ENCODE data around the gene COG7.

DNA sequence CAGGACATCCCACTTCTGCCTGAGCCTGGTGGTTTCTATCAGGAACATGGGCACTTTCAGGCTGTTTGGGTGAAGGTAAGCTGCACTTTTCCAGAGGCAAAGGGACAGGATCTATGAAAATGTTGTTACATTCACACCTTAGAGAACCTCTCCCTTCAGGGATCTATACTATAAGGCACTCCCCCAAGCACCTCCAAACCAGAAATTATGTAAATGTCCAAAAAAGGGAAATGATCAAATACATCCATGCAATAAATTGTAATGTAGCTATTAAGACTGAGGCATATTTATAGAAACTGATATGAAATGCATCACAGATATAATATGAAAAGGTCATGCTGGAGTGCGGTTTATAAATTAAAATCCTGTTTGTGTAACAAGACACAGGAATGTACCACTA, 23.3 kb upstream of the COG7 start:
- no peak for TF ChIP-seq CTCF (IDR thresholded peaks at IDR 0.05)
- TF ChIP-seq POLR2AphosphoS5 (IDR thresholded peaks at IDR 0.05; ENCODE audit: low read depth, low read length) = no peak
- TF ChIP-seq FOXM1 (IDR thresholded peaks at IDR 0.05; ENCODE audit: low read depth) = no peak
